Body of pancreas (tissue), 4 donors: Measurements from ENCODE around the gene TTK.

Source experiments
- CTCF ChIP-seq, 7 experiments: fragments of 450-650 bp in 4 of 7; fragments of 200-600 bp in 3 of 7; sonication (generic) in 3 of 7; IDR thresholded peaks; one replicate each; pipeline ENCODE4 v1.5.1; 2016 to 2019; ENCODE audit warnings: antibody characterized with exemption in 7 of 7
- POLR2A ChIP-seq, 3 donors: fragments of 450-650 bp; IDR thresholded peaks; one replicate each; pipeline ENCODE4 v1.6.1; 2016; ENCODE audit warnings: antibody characterized with exemption in 3 of 3, mild to moderate bottlenecking in 2 of 3

- TF ChIP-seq CTCF (IDR thresholded peaks at IDR 0.05) (no peak), POLR2A (IDR thresholded peaks at IDR 0.05) (no peak)
Measured at GRCh38 chr6:79989641-79990040, 14.8 kb upstream of the TTK start.
